Ascending aorta (tissue), 2 donors: ENCODE results near the gene NELL1. TPM values are rescaled to one million over a fixed set of nuclear protein-coding genes. Genes with fewer than 3 reads are reported as not detected.
"Not testable (repeated sequence)": the region's sequence is repeated elsewhere in the genome, so short reads cannot be mapped to it uniquely, and the experiment has no call there.

Source experiments
- DNase-seq, 2 donors: peaks; one replicate each; pipeline ENCODE4 v3.0.0-alpha.2; 2019; ENCODE audit warnings: low spot score in 2 of 2
- H3K27ac ChIP-seq, 2 donors: fragments of 200-600 bp; sonication (generic); one replicate each; pipeline ENCODE4 v1.5.1; 2016 to 2017; ENCODE audit warnings: mild to moderate bottlenecking in 1 of 2
- H3K27me3 ChIP-seq: fragments of 200-600 bp; sonication (generic); one replicate; pipeline ENCODE4 v1.5.1; 2017
- H3K36me3 ChIP-seq, 2 donors: fragments of 200-600 bp; sonication (generic); one replicate each; pipeline ENCODE4 v1.5.1; 2016
- H3K4me1 ChIP-seq, 2 donors: fragments of 200-600 bp; sonication (generic); one replicate each; pipeline ENCODE4 v1.5.1; 2016 to 2017; ENCODE audit warnings: mild to moderate bottlenecking in 1 of 2
- H3K4me3 ChIP-seq, 2 donors: fragments of 200-600 bp; sonication (generic); one replicate each; pipeline ENCODE4 v1.5.1; 2016 to 2017; ENCODE audit warnings: mild to moderate bottlenecking in 1 of 2
- H3K9me3 ChIP-seq, 2 donors: fragments of 200-600 bp; sonication (generic); one replicate each; pipeline ENCODE4 v1.5.1; 2016
- intact Hi-C: fragments of 100-400 bp; cut with DNase I; formaldehyde crosslinking; loops from one replicate; pipeline ENCODE4 v1.15.1; 2023
- total RNA-seq: library from RNA; depleted of rRNA; stranded (reverse); fragments of >200 nt; gene quantifications from one replicate; pipeline ENCODE4 v1.1.0, GENCODE V29; 2016
- TF ChIP-seq, protein P1 (sequence below), 3 experiments: fragments of 200-600 bp in 2 of 3; fragments of 450-650 bp in 1 of 3; sonication (generic) in 2 of 3; IDR thresholded peaks; one replicate each; pipeline ENCODE4 v1.5.1; 2016 to 2019; ENCODE audit warnings: antibody characterized with exemption in 3 of 3, mild to moderate bottlenecking in 1 of 3, moderate library complexity in 1 of 3

The NELL1 gene
- total RNA-seq, 1 donor from 2014 or later, result not detected

DNA sequence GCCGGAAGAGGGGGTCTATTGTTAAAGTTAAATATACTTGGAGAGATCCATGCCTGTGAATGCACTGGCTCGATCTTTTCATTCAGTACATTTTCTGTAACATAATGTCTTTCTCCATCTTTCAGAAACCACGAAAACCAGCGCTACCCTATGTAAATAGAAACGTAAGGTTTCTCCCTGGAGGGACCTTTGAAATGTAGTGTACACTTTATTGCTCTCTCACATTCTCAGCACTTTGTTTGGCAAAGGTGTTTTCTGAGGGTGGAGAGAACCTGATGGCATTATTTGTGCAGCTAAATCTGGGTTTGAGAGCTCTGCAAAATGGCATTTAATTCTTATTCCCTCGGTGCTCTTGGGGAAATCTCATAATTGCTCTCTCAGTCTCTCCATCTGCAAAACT lies 468.4 kb downstream of the NELL1 start:
- Histone ChIP-seq H3K27ac (no peak overlapping the region), H3K9me3 (no peaks in the 10 kb centered on the region), H3K4me3 (no peak overlapping the region), H3K27me3 (no peaks in the 10 kb centered on the region), H3K4me1 (no peaks in the 10 kb centered on the region), H3K36me3 (no peaks in the 10 kb centered on the region)
- intact Hi-C loops, result no loop called here
- DNase-seq, result no peak
- TF ChIP-seq, protein P1, sequence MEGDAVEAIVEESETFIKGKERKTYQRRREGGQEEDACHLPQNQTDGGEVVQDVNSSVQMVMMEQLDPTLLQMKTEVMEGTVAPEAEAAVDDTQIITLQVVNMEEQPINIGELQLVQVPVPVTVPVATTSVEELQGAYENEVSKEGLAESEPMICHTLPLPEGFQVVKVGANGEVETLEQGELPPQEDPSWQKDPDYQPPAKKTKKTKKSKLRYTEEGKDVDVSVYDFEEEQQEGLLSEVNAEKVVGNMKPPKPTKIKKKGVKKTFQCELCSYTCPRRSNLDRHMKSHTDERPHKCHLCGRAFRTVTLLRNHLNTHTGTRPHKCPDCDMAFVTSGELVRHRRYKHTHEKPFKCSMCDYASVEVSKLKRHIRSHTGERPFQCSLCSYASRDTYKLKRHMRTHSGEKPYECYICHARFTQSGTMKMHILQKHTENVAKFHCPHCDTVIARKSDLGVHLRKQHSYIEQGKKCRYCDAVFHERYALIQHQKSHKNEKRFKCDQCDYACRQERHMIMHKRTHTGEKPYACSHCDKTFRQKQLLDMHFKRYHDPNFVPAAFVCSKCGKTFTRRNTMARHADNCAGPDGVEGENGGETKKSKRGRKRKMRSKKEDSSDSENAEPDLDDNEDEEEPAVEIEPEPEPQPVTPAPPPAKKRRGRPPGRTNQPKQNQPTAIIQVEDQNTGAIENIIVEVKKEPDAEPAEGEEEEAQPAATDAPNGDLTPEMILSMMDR (IDR thresholded peaks at IDR 0.05), result no peak

GRCh38 chr11:21141557-21141956 lies 472.2 kb downstream of the NELL1 start:
- H3K27ac ChIP-seq, H3K27me3 ChIP-seq, DNase-seq, H3K4me1 ChIP-seq, H3K4me3 ChIP-seq, H3K36me3 ChIP-seq, H3K9me3 ChIP-seq, intact Hi-C loops: not testable (repeated sequence)

DNA sequence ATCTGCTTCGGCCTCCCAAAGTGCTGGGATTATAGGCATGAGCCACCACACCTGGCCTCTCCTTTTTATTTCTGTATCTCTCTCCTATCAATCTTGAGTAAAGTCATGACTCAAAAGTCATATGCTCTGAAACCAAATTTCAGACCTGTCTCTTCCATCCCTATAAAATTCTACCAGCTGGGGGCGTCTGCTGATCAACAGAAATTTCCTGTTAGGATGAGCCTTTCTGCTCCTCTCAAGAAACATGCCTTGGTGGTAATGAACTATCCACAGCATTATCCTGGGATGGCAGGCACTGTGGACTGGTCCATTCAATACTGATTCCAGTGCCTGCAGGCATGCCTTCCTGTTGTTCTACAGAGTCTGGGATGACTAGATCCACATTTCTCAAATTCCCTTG lies 472.6 kb downstream of the NELL1 start:
- intact Hi-C loops, result no loop called here
- TF ChIP-seq, protein P1 (IDR thresholded peaks at IDR 0.05), result no peak
- H3K27me3 ChIP-seq, result no peaks in the 10 kb centered on the region
- H3K9me3 ChIP-seq, result no peaks in the 10 kb centered on the region
- no peak overlapping the region for H3K4me3 ChIP-seq
- no peak for DNase-seq
- no peak overlapping the region for H3K27ac ChIP-seq
- no peaks in the 10 kb centered on the region for H3K36me3 ChIP-seq
- H3K4me1 ChIP-seq, result no peaks in the 10 kb centered on the region

GRCh38 chr11:21144531-21144930 lies 475.1 kb downstream of the NELL1 start:
- Histone ChIP-seq H3K9me3 (no peaks in the 10 kb centered on the region), H3K36me3 (no peaks in the 10 kb centered on the region), H3K27ac (no peak overlapping the region), H3K4me3 (no peak overlapping the region), H3K4me1 (no peaks in the 10 kb centered on the region), H3K27me3 (no peaks in the 10 kb centered on the region)
- intact Hi-C loops, result no loop called here
- TF ChIP-seq, protein P1 (IDR thresholded peaks at IDR 0.05), result no peak
- DNase-seq, result no peak

- no peak for DNase-seq
- Histone ChIP-seq H3K36me3 (no peaks in the 10 kb centered on the region), H3K9me3 (no peaks in the 10 kb centered on the region), H3K4me3 (no peak overlapping the region), H3K4me1 (no peaks in the 10 kb centered on the region), H3K27me3 (no peaks in the 10 kb centered on the region), H3K27ac (no peak overlapping the region)
- intact Hi-C loops, result no loop called here
- TF ChIP-seq, protein P1 (IDR thresholded peaks at IDR 0.05), result no peak
These were observed 479.0 kb downstream of the NELL1 start for GRCh38 chr11:21148376-21148775.

- no peak overlapping the region for H3K4me3 ChIP-seq
- H3K36me3 ChIP-seq, result no peaks in the 10 kb centered on the region
- DNase-seq, result no peak
- H3K4me1 ChIP-seq, result no peaks in the 10 kb centered on the region
- TF ChIP-seq, protein P1 (IDR thresholded peaks at IDR 0.05), result no peak
- H3K9me3 ChIP-seq, result no peaks in the 10 kb centered on the region
- H3K27ac ChIP-seq, result no peak overlapping the region
- intact Hi-C loops, result no loop called here
- no peaks in the 10 kb centered on the region for H3K27me3 ChIP-seq
These were observed 490.8 kb downstream of the NELL1 start for GRCh38 chr11:21160140-21160539.
